Activated T-cell treated with anti-CD3 and anti-CD28 coated beads, Interleukin-2, amount 50 U/mL, for 4 hours (primary cell): ENCODE results near the gene SLAMF7. TPM values are rescaled to one million over a fixed set of nuclear protein-coding genes. Genes with fewer than 3 reads are reported as not detected.
"Not testable (repeated sequence)": the region's sequence is repeated elsewhere in the genome, so short reads cannot be mapped to it uniquely, and the experiment has no call there.

Experiments used
- ATAC-seq, 2 donors: fragments of 200-7000 bp; cut with Tn5 transposase; one replicate each; pipeline ENCODE4 v1.10.0; 2021
- DNase-seq: peaks from one replicate; pipeline ENCODE4 v3.0.0-alpha.2; 2020
- H3K27me3 Mint-ChIP-seq: one replicate; pipeline ENCODE4 v1.8.0; 2021; ENCODE audit warnings: low read depth, mixed read lengths
- H3K36me3 Mint-ChIP-seq: one replicate; pipeline ENCODE4 v1.8.0; 2022; ENCODE audit warnings: mixed read lengths; ENCODE audit not compliant: insufficient read depth
- H3K4me1 Mint-ChIP-seq: one replicate; pipeline ENCODE4 v1.8.0; 2021; ENCODE audit warnings: low read depth, mixed read lengths
- H3K4me3 Mint-ChIP-seq: one replicate; pipeline ENCODE4 v1.8.0; 2021; ENCODE audit warnings: mild to moderate bottlenecking, moderate library complexity, mixed read lengths
- H3K9me3 Mint-ChIP-seq: one replicate; pipeline ENCODE4 v1.8.0; 2021; ENCODE audit warnings: mixed read lengths
- total RNA-seq, 3 donors: library from RNA; stranded (reverse); gene quantifications; one replicate each; pipeline ENCODE4 v1.2.1, GENCODE V29; 2021

Gene SLAMF7
- 10 to 100 TPM; 44.1 to 80.5 (median 71.7) TPM for total RNA-seq

- DNase-seq, result peak; percentile 31
- H3K36me3 Mint-ChIP-seq, result peaks cover 15% of the 10 kb centered on the region
- H3K4me1 Mint-ChIP-seq, result peaks cover 66% of the 10 kb centered on the region
- H3K9me3 Mint-ChIP-seq, result peaks cover 12% of the 10 kb centered on the region
- peak; percentile 73 to 86 for ATAC-seq
- no peaks in the 10 kb centered on the region for H3K27me3 Mint-ChIP-seq
- H3K4me3 Mint-ChIP-seq, result peak within 1 kb of the TSS; percentile 87
These were observed at the start of gene SLAMF7 for GRCh38 chr1:160739098-160739511. Gene SLAMF7 (plus strand): TSS chr1:160739247. CDS start chr1:160739302, 55 bp downstream.

- DNase-seq, H3K9me3 Mint-ChIP-seq, H3K27me3 Mint-ChIP-seq, ATAC-seq: not testable (repeated sequence)
- H3K4me3 Mint-ChIP-seq, result peak overlapping the region; percentile 35
- H3K4me1 Mint-ChIP-seq, result peaks cover 79% of the 10 kb centered on the region
- peaks cover 47% of the 10 kb centered on the region for H3K36me3 Mint-ChIP-seq
These were observed 46.7 kb upstream of the SLAMF7 start for GRCh38 chr1:160692390-160692789.

GRCh38 chr1:160702100-160702499 is 36.9 kb upstream of the SLAMF7 start:
- DNase-seq (no peak), ATAC-seq (no peak)
- Mint-ChIP-seq H3K9me3 (no peaks in the 10 kb centered on the region), H3K27me3 (no peaks in the 10 kb centered on the region), H3K36me3 (peaks cover 57% of the 10 kb centered on the region), H3K4me1 (peaks cover 87% of the 10 kb centered on the region), H3K4me3 (peak overlapping the region; percentile 64)

GRCh38 chr1:160704250-160704649 is 34.8 kb upstream of the SLAMF7 start:
- peaks cover 47% of the 10 kb centered on the region for H3K36me3 Mint-ChIP-seq
- no peak for ATAC-seq

GRCh38 chr1:160705212-160705621 is 33.8 kb upstream of the SLAMF7 start:
- peak in 1 of 2 donors; percentile 27 for ATAC-seq
- Mint-ChIP-seq H3K4me1 (peaks cover 64% of the 10 kb centered on the region), H3K36me3 (peaks cover 44% of the 10 kb centered on the region)
- DNase-seq, H3K27me3 Mint-ChIP-seq, H3K9me3 Mint-ChIP-seq, H3K4me3 Mint-ChIP-seq: not testable (repeated sequence)

More at GRCh38 chr1:160704250-160704649, 34.8 kb upstream of the SLAMF7 start:
- Mint-ChIP-seq H3K4me3 (peak overlapping the region; percentile 50), H3K9me3 (no peaks in the 10 kb centered on the region), H3K27me3 (no peaks in the 10 kb centered on the region), H3K4me1 (peaks cover 69% of the 10 kb centered on the region)
- no peak for DNase-seq

- H3K9me3 Mint-ChIP-seq, result no peaks in the 10 kb centered on the region
- peaks cover 59% of the 10 kb centered on the region for H3K4me1 Mint-ChIP-seq
- H3K4me3 Mint-ChIP-seq, result no peak overlapping the region
- peak in 1 of 2 donors; percentile 15 for ATAC-seq
- H3K27me3 Mint-ChIP-seq, result no peaks in the 10 kb centered on the region
- no peak for DNase-seq
- H3K36me3 Mint-ChIP-seq, result peaks cover 41% of the 10 kb centered on the region
These were observed 33.3 kb upstream of the SLAMF7 start for GRCh38 chr1:160705742-160706141.

GRCh38 chr1:160706526-160707235 is 32.4 kb upstream of the SLAMF7 start:
- Mint-ChIP-seq H3K9me3 (no peaks in the 10 kb centered on the region), H3K27me3 (no peaks in the 10 kb centered on the region), H3K4me1 (peaks cover 52% of the 10 kb centered on the region), H3K4me3 (no peak overlapping the region), H3K36me3 (peaks cover 42% of the 10 kb centered on the region)
- ATAC-seq (no peak), DNase-seq (no peak)

- H3K36me3 Mint-ChIP-seq, result peaks cover 42% of the 10 kb centered on the region
- no peak for ATAC-seq
These were observed 31.6 kb upstream of the SLAMF7 start for GRCh38 chr1:160707236-160708064.

GRCh38 chr1:160708118-160708517 is 30.9 kb upstream of the SLAMF7 start:
- no peaks in the 10 kb centered on the region for H3K27me3 Mint-ChIP-seq
- DNase-seq (no peak), ATAC-seq (peak in 1 of 2 donors; percentile 5)
- H3K36me3 Mint-ChIP-seq, result peaks cover 36% of the 10 kb centered on the region
- peaks cover 52% of the 10 kb centered on the region for H3K4me1 Mint-ChIP-seq
- no peak overlapping the region for H3K4me3 Mint-ChIP-seq
- no peaks in the 10 kb centered on the region for H3K9me3 Mint-ChIP-seq

More at GRCh38 chr1:160707236-160708064, 31.6 kb upstream of the SLAMF7 start:
- no peaks in the 10 kb centered on the region for H3K27me3 Mint-ChIP-seq
- DNase-seq, result no peak
- H3K9me3 Mint-ChIP-seq, result no peaks in the 10 kb centered on the region
- H3K4me1 Mint-ChIP-seq, result peaks cover 52% of the 10 kb centered on the region
- H3K4me3 Mint-ChIP-seq, result no peak overlapping the region

GRCh38 chr1:160708801-160709200 is 30.2 kb upstream of the SLAMF7 start:
- peak; percentile 29 to 41 for ATAC-seq
- peaks cover 30% of the 10 kb centered on the region for H3K36me3 Mint-ChIP-seq

GRCh38 chr1:160709715-160710114 is 29.3 kb upstream of the SLAMF7 start:
- no peaks in the 10 kb centered on the region for H3K9me3 Mint-ChIP-seq

More at GRCh38 chr1:160708801-160709200, 30.2 kb upstream of the SLAMF7 start:
- H3K9me3 Mint-ChIP-seq, result no peaks in the 10 kb centered on the region
- no peak overlapping the region for H3K4me3 Mint-ChIP-seq
- H3K27me3 Mint-ChIP-seq, result no peaks in the 10 kb centered on the region
- H3K4me1 Mint-ChIP-seq, result peaks cover 51% of the 10 kb centered on the region
- DNase-seq, result no peak

GRCh38 chr1:160710517-160711252 is 28.4 kb upstream of the SLAMF7 start:
- Mint-ChIP-seq H3K4me3 (no peak overlapping the region), H3K36me3 (peaks cover 11% of the 10 kb centered on the region), H3K27me3 (no peaks in the 10 kb centered on the region), H3K4me1 (peaks cover 47% of the 10 kb centered on the region), H3K9me3 (no peaks in the 10 kb centered on the region)
- ATAC-seq (peak in 1 of 2 donors; percentile 6), DNase-seq (no peak)

More at GRCh38 chr1:160709715-160710114, 29.3 kb upstream of the SLAMF7 start:
- ATAC-seq (no peak), DNase-seq (no peak)
- H3K4me3 Mint-ChIP-seq, result no peak overlapping the region
- H3K36me3 Mint-ChIP-seq, result peaks cover 20% of the 10 kb centered on the region
- no peaks in the 10 kb centered on the region for H3K27me3 Mint-ChIP-seq
- peaks cover 49% of the 10 kb centered on the region for H3K4me1 Mint-ChIP-seq

GRCh38 chr1:160711276-160711601 is 27.8 kb upstream of the SLAMF7 start:
- H3K4me1 Mint-ChIP-seq, result peaks cover 47% of the 10 kb centered on the region
- H3K4me3 Mint-ChIP-seq, result no peak overlapping the region
- H3K9me3 Mint-ChIP-seq, result no peaks in the 10 kb centered on the region
- H3K36me3 Mint-ChIP-seq, result peaks cover 8% of the 10 kb centered on the region
- DNase-seq (no peak), ATAC-seq (no peak)
- no peaks in the 10 kb centered on the region for H3K27me3 Mint-ChIP-seq
